Hippocampal formation (tissue), 2 donors: ENCODE data around the gene AP1M1.

Experiments used
- DNase-seq, 2 donors: peaks; one replicate each; lab custom pipeline; 2025; lab: John Stamatoyannopoulos, UW

The AP1M1 gene

DNA sequence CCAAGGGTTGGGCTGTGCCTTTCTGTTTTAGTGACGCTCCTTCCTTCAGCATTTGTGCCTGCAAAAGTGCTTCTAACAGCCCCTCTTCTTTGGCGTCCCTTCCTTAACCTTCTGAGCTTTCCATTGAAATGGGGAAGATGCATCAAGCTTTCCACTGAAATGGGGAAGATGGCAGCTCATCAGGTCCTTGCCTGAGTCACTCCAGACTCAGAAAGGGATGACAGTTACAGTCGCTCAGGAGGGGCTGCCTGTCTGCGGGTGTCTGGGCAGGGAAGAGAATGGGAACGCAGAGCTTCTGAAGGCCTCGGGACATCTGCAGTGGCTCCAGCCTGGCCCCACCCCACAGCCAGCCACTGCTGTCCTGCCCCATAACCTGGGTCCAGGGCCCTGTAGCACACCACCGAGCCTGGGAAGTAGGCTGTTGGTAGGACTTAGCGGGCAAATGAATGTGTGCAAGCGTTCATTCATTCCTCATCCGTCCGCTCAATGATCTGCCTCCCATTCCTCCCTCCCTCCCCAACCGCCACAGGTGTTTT is 9.8 kb downstream of the AP1M1 start:
- DNase-seq: no peak

GRCh38 chr19:16208064-16208759 is 10.5 kb downstream of the AP1M1 start:
- no peak for DNase-seq

- no peak for DNase-seq
Observed at GRCh38 chr19:16208847-16209665, 11.3 kb downstream of the AP1M1 start.

DNA sequence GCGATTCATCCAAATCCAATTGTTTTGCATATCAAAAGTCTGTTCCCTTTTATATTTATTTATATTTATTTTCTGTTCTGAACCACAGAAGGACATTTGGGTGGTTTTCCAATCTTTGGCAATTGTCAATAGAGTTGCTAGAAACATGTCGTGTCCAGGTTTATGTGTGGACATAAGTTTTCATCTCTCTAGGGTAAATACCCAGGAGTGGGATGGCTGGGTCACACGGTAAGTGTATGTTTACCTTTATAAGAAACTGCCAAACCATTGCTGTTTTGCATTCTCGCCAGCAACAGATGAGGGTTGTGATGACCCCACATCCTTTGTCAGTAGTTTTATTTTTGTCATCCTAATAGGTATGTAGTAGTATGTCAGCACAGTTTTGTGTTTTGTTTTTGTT is 12.5 kb downstream of the AP1M1 start:
- DNase-seq: no peak

- DNase-seq: no peak
Observed at GRCh38 chr19:16213076-16213475, 15.4 kb downstream of the AP1M1 start.

GRCh38 chr19:16216744-16217670 is 19.3 kb downstream of the AP1M1 start:
- DNase-seq: no peak

DNA sequence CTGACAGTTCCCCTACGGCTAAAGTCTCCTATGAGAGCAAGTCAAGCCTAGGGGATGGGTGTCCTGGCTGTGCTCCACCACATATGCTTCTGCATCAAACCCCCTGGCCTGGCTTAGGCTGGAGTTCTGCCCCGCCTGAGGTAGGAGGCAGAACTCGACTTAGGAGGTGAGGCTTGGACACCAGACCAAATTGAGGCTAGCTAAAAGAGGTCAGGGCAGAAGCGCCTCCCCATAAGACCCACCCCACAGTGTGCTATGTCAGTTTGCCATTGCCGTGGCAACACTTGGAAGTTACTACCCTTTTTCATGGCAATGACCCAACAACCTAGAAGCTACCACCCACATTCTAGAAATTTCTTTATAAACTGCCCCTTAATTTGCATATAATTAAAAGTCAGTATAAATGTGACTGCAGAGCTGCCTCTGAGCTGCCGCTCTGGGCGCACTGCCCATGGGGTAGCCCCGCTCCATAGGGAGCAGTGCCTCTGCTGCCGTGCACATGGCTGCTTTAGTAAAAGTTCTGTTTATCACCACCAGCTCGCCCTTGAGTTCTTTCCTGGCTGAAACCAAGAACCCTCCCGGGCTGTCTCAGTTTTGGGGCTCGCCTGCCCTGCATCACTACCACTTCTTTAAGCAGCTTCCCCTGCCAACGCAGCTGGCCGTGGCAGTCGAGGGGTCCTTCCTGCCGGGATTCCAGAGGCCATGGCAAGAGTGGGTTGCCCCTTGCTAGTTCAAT is 20.2 kb downstream of the AP1M1 start:
- DNase-seq: no peak

GRCh38 chr19:16218851-16219250 is 21.1 kb downstream of the AP1M1 start:
- DNase-seq: no peak

- DNase-seq: no peak
Observed at GRCh38 chr19:16222806-16223205, 25.1 kb downstream of the AP1M1 start.

DNA sequence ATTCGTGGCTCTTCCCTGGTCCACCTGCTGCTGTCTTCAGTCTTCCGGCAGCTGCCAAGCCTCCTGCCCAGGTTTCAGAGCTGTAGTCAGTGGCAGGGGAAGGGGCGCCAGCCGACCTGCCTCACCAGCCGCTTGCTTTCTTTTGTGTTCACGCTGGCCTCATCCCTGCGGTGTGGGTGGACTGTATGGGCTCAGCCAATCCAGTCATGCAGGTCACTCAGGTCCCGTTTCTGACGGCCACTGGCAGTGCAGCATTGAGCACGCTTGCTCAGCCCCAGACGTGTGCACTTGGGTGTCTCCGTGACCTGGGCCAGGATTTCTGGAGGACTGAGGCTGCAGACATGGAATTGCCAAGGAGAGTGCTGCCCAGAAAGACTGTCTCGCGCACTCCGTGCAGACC is 26.0 kb downstream of the AP1M1 start:
- no peak for DNase-seq

DNA sequence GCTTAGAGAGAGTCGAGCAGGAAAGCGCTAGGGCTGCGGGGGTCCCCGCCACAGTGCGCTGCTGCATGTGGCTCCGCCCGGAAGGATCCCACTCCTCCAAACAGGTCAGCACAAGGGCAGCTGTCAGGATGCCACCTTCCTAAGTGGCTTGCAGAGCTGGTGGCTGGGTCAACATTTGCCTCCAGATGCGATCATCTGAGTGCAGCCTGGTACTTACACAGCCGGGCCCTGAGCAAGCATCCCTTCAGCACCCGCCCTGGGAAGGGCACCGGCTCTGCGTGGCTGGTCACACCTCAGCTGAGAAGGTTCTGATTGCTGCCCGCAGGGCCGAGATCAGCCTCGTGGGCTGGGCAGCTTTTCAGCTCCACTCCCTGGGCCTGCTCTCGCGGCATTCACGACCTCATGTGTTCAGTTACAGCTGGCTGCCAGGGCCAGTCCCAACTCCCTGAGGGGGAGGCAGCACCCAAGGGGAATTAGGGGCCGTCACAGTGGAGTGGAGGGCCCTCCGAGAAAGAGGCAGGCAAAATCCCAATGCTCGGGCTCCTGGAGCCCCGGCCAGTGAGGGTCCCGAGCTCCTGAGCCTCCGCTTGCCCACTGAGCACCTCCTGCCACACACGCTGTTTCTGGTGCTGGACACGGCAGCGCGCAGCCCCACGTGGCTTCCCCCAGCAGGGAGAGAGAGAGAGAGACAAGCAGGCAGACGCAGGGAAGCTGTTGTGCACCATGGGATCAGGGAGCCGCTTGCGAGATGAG is 26.8 kb downstream of the AP1M1 start:
- no peak for DNase-seq

- DNase-seq: no peak
Observed at GRCh38 chr19:16225279-16226183, 27.8 kb downstream of the AP1M1 start.

DNA sequence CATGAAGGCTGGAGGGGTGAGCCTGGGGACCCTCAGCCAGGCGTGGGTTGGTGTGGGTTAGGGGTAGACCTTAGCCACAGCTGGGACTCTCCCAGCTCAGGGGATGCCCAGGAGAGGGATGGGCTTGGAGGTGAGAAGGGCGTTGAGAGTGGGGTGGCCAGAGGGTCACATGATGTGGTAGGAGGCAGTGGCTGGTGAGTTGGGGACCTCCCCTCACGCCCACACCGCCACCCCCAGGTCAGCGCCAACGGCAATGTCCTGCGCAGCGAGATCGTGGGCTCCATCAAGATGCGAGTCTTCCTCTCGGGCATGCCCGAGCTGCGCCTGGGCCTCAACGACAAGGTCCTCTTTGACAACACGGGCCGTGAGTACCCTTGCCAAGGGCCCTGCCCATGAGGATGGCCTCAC is 28.5 kb downstream of the AP1M1 start:
- no peak for DNase-seq

- DNase-seq: no peak
Observed at GRCh38 chr19:16226878-16227836, 29.4 kb downstream of the AP1M1 start.

GRCh38 chr19:16227837-16228636 is 30.3 kb downstream of the AP1M1 start:
- no peak for DNase-seq

DNA sequence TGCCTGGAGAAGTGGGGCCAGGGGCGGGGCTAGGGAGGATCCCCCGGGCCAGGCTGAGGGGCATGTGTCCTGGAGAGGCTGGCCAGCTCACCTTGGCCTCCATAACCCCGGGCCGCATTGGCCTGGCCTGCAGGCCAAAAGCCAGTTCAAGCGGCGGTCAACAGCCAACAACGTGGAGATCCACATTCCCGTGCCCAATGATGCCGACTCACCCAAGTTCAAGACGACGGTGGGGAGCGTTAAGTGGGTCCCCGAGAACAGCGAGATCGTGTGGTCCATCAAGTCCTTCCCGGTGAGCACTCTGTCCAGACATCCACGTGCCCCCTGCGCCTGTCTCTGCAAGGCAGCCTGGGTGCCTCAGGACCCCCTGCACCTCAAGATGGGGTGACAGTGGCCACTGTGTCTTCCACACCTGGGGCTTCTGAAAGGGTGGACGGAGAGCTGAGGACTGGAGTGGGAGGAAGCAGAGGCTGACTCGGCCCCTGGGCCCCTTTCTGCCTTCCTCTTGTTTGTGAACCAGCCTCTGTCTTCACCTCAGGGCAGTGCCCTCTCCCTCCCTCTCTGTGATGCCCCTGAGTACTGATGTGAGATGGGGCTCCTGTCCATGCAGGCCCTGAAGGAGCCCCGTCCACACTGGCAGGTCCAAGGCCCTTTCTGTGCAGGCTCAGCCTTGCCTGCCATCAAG is 31.1 kb downstream of the AP1M1 start:
- DNase-seq: no peak

GRCh38 chr19:16229322-16229641 is 31.6 kb downstream of the AP1M1 start:
- no peak for DNase-seq
